Stimulated activated CD4-positive, alpha-beta T cell treated with anti-CD3 and anti-CD28 coated beads, Interleukin-4, amount 100 ng/mL, for 1 hour (primary cell): ENCODE measurements around the gene CHCHD3.

Source experiments
- DNase-seq: peaks from one replicate; pipeline ENCODE4 v3.0.0-alpha.2; 2020

CHCHD3 gene

GRCh38 chr7:133076142-133076541, 5.7 kb downstream of the CHCHD3 start:
- no peak for DNase-seq

- no peak for DNase-seq
Observed at GRCh38 chr7:133071506-133071905, 10.4 kb downstream of the CHCHD3 start.

GRCh38 chr7:133070562-133070961, 11.3 kb downstream of the CHCHD3 start:
- no peak for DNase-seq

GRCh38 chr7:133065301-133065700, 16.6 kb downstream of the CHCHD3 start:
- DNase-seq = no peak

- no peak for DNase-seq
Observed at GRCh38 chr7:133064082-133064820, 17.6 kb downstream of the CHCHD3 start.

- DNase-seq = no peak
Observed at GRCh38 chr7:133061792-133062191, 20.1 kb downstream of the CHCHD3 start.

- DNase-seq = no peak
Observed at GRCh38 chr7:133061357-133061756, 20.5 kb downstream of the CHCHD3 start.

- no peak for DNase-seq
Observed at GRCh38 chr7:133060004-133060403, 21.9 kb downstream of the CHCHD3 start.

GRCh38 chr7:133059263-133059662, 22.6 kb downstream of the CHCHD3 start:
- DNase-seq = no peak

- DNase-seq = no peak
Observed at GRCh38 chr7:133056370-133057238, 25.3 kb downstream of the CHCHD3 start.

- no peak for DNase-seq
Observed at GRCh38 chr7:133054162-133054840, 27.6 kb downstream of the CHCHD3 start.

GRCh38 chr7:133053321-133053891, 28.5 kb downstream of the CHCHD3 start:
- DNase-seq = no peak

- no peak for DNase-seq
Observed at GRCh38 chr7:133052826-133053225, 29.1 kb downstream of the CHCHD3 start.

- DNase-seq = no peak
Observed at GRCh38 chr7:133052401-133052756, 29.5 kb downstream of the CHCHD3 start.

- DNase-seq = no peak
Observed at GRCh38 chr7:133051719-133052400, 30.0 kb downstream of the CHCHD3 start.

GRCh38 chr7:133051066-133051465, 30.8 kb downstream of the CHCHD3 start:
- DNase-seq = no peak

GRCh38 chr7:133050200-133050995, 31.5 kb downstream of the CHCHD3 start:
- no peak for DNase-seq

GRCh38 chr7:133048589-133048988, 33.3 kb downstream of the CHCHD3 start:
- no peak for DNase-seq

GRCh38 chr7:133047321-133047720, 34.6 kb downstream of the CHCHD3 start:
- no peak for DNase-seq

- no peak for DNase-seq
Observed at GRCh38 chr7:133044722-133045473, 37.0 kb downstream of the CHCHD3 start.

GRCh38 chr7:133040674-133041073, 41.2 kb downstream of the CHCHD3 start:
- no peak for DNase-seq
